ENCODE measurements around the gene CORO2A. TPM values are rescaled to one million over a fixed set of nuclear protein-coding genes. Genes with fewer than 3 reads are reported as not detected.

CORO2A gene
- total and polyA plus RNA-seq, 2 of the 8 experiments (the other 6 are each of a cell fraction or from before 2014, with no cell fraction given): 13.7 to 27.9 TPM

- H3K27ac ChIP-seq (ENCODE audit: low read depth, low read length): no peak overlapping the region
- CTCF ChIA-PET (ENCODE audit: partially characterized antibody): interaction anchor here (1.0 to 1.2 kb wide), 2 partner anchors 114 to 496 kb away, joined by 3 read pairs; no protein-coding TSS in a partner anchor
- 90% methylated on average over 5 of the region's 5 CpGs; no CpG with 5 or more reads in 1 of the 2 experiments for WGBS, 2 experiments (ENCODE audit: extremely low coverage in 1 of 2, insufficient coverage in 1 of 2, insufficient read length in 1 of 2, insufficient replicate concordance in 2 of 2, low coverage in 1 of 2, low lambda C conversion rate in 2 of 2, missing lambda C conversion rate in 1 of 2)
- no peak overlapping the region for H3K14ac ChIP-seq (ENCODE audit: insufficient read length)
- no peak overlapping the region for H3K23ac ChIP-seq (ENCODE audit: insufficient read length)
- no peak overlapping the region for H2BK20ac ChIP-seq (ENCODE audit: low read length)
- no peak overlapping the region for H2BK5ac ChIP-seq (ENCODE audit: low read depth, low read length)
- H3K4ac ChIP-seq (replicated peaks; ENCODE audit: insufficient read length, low read depth, low read length): no peak overlapping the region
- H4K20me1 ChIP-seq (replicated peaks in 1 of 2; ENCODE audit: control insufficient read depth in 1 of 2, insufficient read depth in 2 of 2, low read length in 2 of 2): peaks cover 4 to 9% of the 10 kb centered on the region in 2 experiments
- no peaks in the 10 kb centered on the region for H3K79me1 ChIP-seq (ENCODE audit: low read depth, low read length)
- no peak overlapping the region for H2BK12ac ChIP-seq (ENCODE audit: low read depth, low read length)
- no peak overlapping the region for H3K4me2 ChIP-seq (ENCODE audit: insufficient read depth in 1 of 2, low read depth in 2 of 2, low read length in 2 of 2)
- DNase-seq (ENCODE audit: low read depth in 1 of 2, low spot score in 2 of 2) (no peak), FAIRE-seq (no peak)
- H3K4me3 ChIP-seq (ENCODE audit: extremely low read depth in 1 of 4, insufficient read depth in 2 of 4, low read depth in 3 of 4, low read length in 4 of 4): no peak overlapping the region
- H3K18ac ChIP-seq (ENCODE audit: extremely low read depth, low read length): no peak overlapping the region
- H3K9me3 ChIP-seq (ENCODE audit: insufficient read depth in 2 of 2, low read depth in 1 of 2, low read length in 1 of 2): no peaks in the 10 kb centered on the region
- H3K79me2 ChIP-seq (ENCODE audit: control insufficient read depth in 1 of 2, insufficient read depth in 2 of 2, low read length in 2 of 2): no peaks in the 10 kb centered on the region
- H2AK5ac ChIP-seq (ENCODE audit: low read depth, low read length): no peak overlapping the region
- peaks cover 0 to 11% (median 6%) of the 10 kb centered on the region in 4 experiments; a peak in 4 of 7 replicates for H3K4me1 ChIP-seq (replicated peaks in 1 of 4; ENCODE audit: control insufficient read depth in 3 of 4, insufficient read depth in 4 of 4, low read length in 3 of 4)
- H4K8ac ChIP-seq (ENCODE audit: extremely low read depth, insufficient read depth, low read length): no peak overlapping the region
- no peak overlapping the region for H2BK15ac ChIP-seq (ENCODE audit: low read length)
- peaks cover 2 to 28% (median 10%) of the 10 kb centered on the region in 4 experiments; a peak in 5 of 8 replicates for H3K36me3 ChIP-seq (ENCODE audit: control insufficient read depth in 2 of 4, insufficient read depth in 4 of 4, low read length in 3 of 4)
- H4K5ac ChIP-seq (ENCODE audit: insufficient read length, low read depth, low read length): no peak overlapping the region
- TF ChIP-seq ASH2L (IDR thresholded peaks at IDR 0.05; ENCODE audit: low read length) (no peak), FOSL1 (IDR thresholded peaks at IDR 0.05; ENCODE audit: insufficient read depth, low read depth, low read length) (no peak)
- no peak overlapping the region for H4K91ac ChIP-seq (replicated peaks; ENCODE audit: insufficient read length, low read length)
- H3K56ac ChIP-seq (replicated peaks; ENCODE audit: insufficient read length, low read depth, low read length): no peak overlapping the region
- no peaks in the 10 kb centered on the region for H3K23me2 ChIP-seq (ENCODE audit: low read depth, low read length)
- H2BK120ac ChIP-seq (replicated peaks; ENCODE audit: low read depth, low read length): no peak overlapping the region
- POLR2A ChIA-PET (ENCODE audit: partially characterized antibody): interaction anchor here (0.6 kb wide), 1 partner anchor 21 kb away, joined by 3 read pairs; no protein-coding TSS in a partner anchor
- H2AFZ ChIP-seq (ENCODE audit: low read length): no peak overlapping the region
- H3K27me3 ChIP-seq (replicated peaks in 1 of 4; ENCODE audit: control insufficient read depth in 3 of 4, extremely low read depth in 1 of 4, insufficient read depth in 3 of 4, low read length in 3 of 4): no peaks in the 10 kb centered on the region
- no peak overlapping the region for H3K9ac ChIP-seq (replicated peaks in 1 of 4; ENCODE audit: extremely low read depth in 1 of 4, low read depth in 3 of 4, low read length in 3 of 4)
Observed at GRCh38 chr9:98078895-98079294, 113.5 kb downstream of the CORO2A start.
